HEK293T (cell line): ENCODE results near the gene GRIK4.

Experiments used
- FOXA1 ChIP-seq: fragments of 450-650 bp; IDR thresholded peaks from 2 replicates; pipeline ENCODE4 v1.6.1; 2016; ENCODE audit warnings: mild to moderate bottlenecking
- SP1 ChIP-seq: fragments of 450-650 bp; IDR thresholded peaks from 2 replicates; pipeline ENCODE4 v1.6.1; 2017

GRCh38 chr11:120873966-120874735 lies 362.6 kb downstream of the GRIK4 start:
- TF ChIP-seq SP1 (no peak), FOXA1 (no peak)
